Stimulated activated CD4-positive, alpha-beta T cell treated with anti-CD3 and anti-CD28 coated beads, Interleukin-1b, Interleukin-23, amount 100 ng/mL, for 24 hours (primary cell): ENCODE measurements around the gene AFG1L.

Experiments
- DNase-seq, 4 experiments: peaks; one replicate each; pipeline ENCODE4 v3.0.0-alpha.2; 2020; ENCODE audit warnings: low read depth in 4 of 4, low spot score in 1 of 4

The AFG1L gene

GRCh38 chr6:108568551-108569305 lies 273.9 kb downstream of the AFG1L start:
- DNase-seq, result no peak

- no peak for DNase-seq
Observed at GRCh38 chr6:108570517-108570916, 275.7 kb downstream of the AFG1L start.

- no peak for DNase-seq
Observed at GRCh38 chr6:108574457-108575141, 279.7 kb downstream of the AFG1L start.
